Transverse colon (tissue), 4 donors: ENCODE data around the gene KLK8. TPM values are rescaled to one million over a fixed set of nuclear protein-coding genes. Genes with fewer than 3 reads are reported as not detected.

ENCODE experiments used
- DNase-seq: peaks from one replicate; pipeline ENCODE4 v3.0.0-alpha.2; 2019
- H3K27ac ChIP-seq, 4 donors: fragments of 200-600 bp; sonication (generic); 2 replicates each; pipeline ENCODE4 v1.5.1; 2016 to 2018; ENCODE audit warnings: inconsistent platforms in 4 of 4
- H3K27me3 ChIP-seq: fragments of 200-600 bp; sonication (generic); 2 replicates; pipeline ENCODE4 v1.5.1; 2017; ENCODE audit warnings: inconsistent platforms
- H3K36me3 ChIP-seq, 4 donors: fragments of 200-600 bp; sonication (generic); 2 replicates each; pipeline ENCODE4 v1.5.1; 2017 to 2019; ENCODE audit warnings: inconsistent platforms in 4 of 4
- H3K4me1 ChIP-seq, 4 donors: fragments of 200-600 bp; sonication (generic); 2 replicates each; pipeline ENCODE4 v1.5.1; 2017 to 2020; ENCODE audit warnings: inconsistent platforms in 4 of 4
- H3K4me3 ChIP-seq, 4 donors: fragments of 200-600 bp; sonication (generic); 1 replicate in 1 of 4; 2 replicates in 3 of 4; pipeline versions ENCODE4 v1.5.1 to v1.6.1; 2017 to 2019; ENCODE audit warnings: inconsistent platforms in 4 of 4
- H3K9me3 ChIP-seq, 2 donors: fragments of 200-600 bp; sonication (generic); 2 replicates each; pipeline ENCODE4 v1.5.1; 2017 to 2019; ENCODE audit warnings: inconsistent platforms in 2 of 2
- EP300 ChIP-seq: sonication (generic); formaldehyde crosslinking; IDR thresholded peaks from one replicate; pipeline ENCODE4 v1.6.1; 2017; ENCODE audit warnings: antibody characterized with exemption, low read depth
- POLR2A ChIP-seq: fragments of 450-650 bp; IDR thresholded peaks from one replicate; pipeline ENCODE4 v1.6.1; 2016; ENCODE audit warnings: antibody characterized with exemption, mild to moderate bottlenecking, moderate library complexity
- POLR2AphosphoS5 ChIP-seq, 3 donors: sonication (generic); formaldehyde crosslinking; IDR thresholded peaks; one replicate each; pipeline ENCODE4 v1.6.1; 2016; ENCODE audit warnings: antibody characterized with exemption in 3 of 3
- WGBS, 2 donors: methylation state at CpG; one replicate each; pipeline ENCODE4 v1.1.5; 2018; ENCODE audit warnings: low coverage in 1 of 2; 5-methylcytosine and 5-hydroxymethylcytosine counted together
- in situ Hi-C, 4 donors: fragments of 200-750 bp; cut with MboI; loops; one replicate each; pipeline versions ENCODE4 v1.15.0 to v1.15.1; 2017; ENCODE audit warnings: low sequenced_read_pairs in 3 of 4, low pct_ligation_motif_present in 1 of 4, low pct_unique_long_range_greater_than_20kb in 1 of 4
- intact Hi-C: fragments of 100-400 bp; cut with DNase I; formaldehyde crosslinking; loops from one replicate; pipeline ENCODE4 v1.15.1; 2023; ENCODE audit warnings: low total_unique reads
- total RNA-seq, 4 donors: library from RNA; depleted of rRNA; stranded (reverse); fragments of >200 nt; gene quantifications; one replicate each; pipeline ENCODE4 v1.1.0, GENCODE V29; 2016
- TF ChIP-seq, protein P1 (sequence below), 5 experiments: fragments of 200-600 bp in 3 of 5; fragments of 450-650 bp in 2 of 5; sonication (generic) in 3 of 5; IDR thresholded peaks; 1 replicate in 2 of 5; 2 replicates in 3 of 5; pipeline ENCODE4 v1.5.1; 2016 to 2017; ENCODE audit warnings: antibody characterized with exemption in 5 of 5, inconsistent platforms in 3 of 5, mild to moderate bottlenecking in 2 of 5, moderate library complexity in 1 of 5

The KLK8 gene
- total RNA-seq, 4 donors from 2014 or later: not detected

DNA sequence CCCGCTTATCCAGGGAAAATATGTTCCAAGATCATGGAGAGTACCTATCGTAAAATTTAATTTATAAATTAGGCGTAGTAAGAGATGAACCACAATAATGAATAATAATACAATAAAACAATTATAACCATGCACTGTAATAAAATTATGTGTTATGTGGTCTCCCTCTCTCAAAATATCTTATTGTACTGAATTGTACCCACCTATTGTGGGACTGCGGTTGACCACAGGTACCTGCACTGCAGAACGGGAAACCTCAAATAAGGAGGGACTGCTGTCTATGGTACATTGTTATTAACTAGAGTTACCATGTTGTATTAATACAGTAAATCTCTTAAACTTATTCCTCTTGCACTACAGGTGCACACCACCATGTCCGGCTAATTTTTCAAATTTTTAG lies 38.7 kb upstream of the KLK8 start:
- Histone ChIP-seq H3K36me3 (no peaks in the 10 kb centered on the region), H3K27ac (no peak overlapping the region), H3K4me1 (no peaks in the 10 kb centered on the region), H3K9me3 (no peaks in the 10 kb centered on the region), H3K27me3 (no peaks in the 10 kb centered on the region), H3K4me3 (no peak overlapping the region)
- intact Hi-C loops (no loop called here), in situ Hi-C loops (no loop called here)
- TF ChIP-seq POLR2AphosphoS5 (IDR thresholded peaks at IDR 0.05) (no peak), POLR2A (no peak), EP300 (no peak)
- TF ChIP-seq, protein P1, sequence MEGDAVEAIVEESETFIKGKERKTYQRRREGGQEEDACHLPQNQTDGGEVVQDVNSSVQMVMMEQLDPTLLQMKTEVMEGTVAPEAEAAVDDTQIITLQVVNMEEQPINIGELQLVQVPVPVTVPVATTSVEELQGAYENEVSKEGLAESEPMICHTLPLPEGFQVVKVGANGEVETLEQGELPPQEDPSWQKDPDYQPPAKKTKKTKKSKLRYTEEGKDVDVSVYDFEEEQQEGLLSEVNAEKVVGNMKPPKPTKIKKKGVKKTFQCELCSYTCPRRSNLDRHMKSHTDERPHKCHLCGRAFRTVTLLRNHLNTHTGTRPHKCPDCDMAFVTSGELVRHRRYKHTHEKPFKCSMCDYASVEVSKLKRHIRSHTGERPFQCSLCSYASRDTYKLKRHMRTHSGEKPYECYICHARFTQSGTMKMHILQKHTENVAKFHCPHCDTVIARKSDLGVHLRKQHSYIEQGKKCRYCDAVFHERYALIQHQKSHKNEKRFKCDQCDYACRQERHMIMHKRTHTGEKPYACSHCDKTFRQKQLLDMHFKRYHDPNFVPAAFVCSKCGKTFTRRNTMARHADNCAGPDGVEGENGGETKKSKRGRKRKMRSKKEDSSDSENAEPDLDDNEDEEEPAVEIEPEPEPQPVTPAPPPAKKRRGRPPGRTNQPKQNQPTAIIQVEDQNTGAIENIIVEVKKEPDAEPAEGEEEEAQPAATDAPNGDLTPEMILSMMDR (IDR thresholded peaks at IDR 0.05): no peak
- DNase-seq: no peak
- 83 to 84% methylated on average over 5 to 6 of the region's 6 CpGs for WGBS, 2 donors

DNA sequence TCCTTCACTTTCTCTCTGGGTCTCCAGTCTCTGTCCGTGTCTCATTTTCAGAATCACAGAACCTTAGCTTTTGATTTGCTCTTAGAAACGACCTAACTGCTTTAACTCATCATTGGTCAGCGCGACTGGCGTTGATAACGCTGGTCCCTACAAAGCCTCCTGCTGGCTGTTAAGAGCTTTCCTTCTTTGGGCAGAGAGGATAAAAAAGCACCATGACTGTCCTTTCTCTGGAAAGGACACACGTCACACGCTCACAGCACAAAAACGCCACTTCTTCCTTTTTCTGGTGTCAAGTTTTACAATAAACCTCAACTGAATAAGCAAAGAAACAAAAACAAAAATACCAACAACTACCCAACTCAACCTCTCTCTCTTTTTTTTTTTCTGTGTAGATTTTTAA lies 35.1 kb upstream of the KLK8 start:
- TF ChIP-seq, protein P1 (IDR thresholded peaks at IDR 0.05): no peak
- TF ChIP-seq POLR2AphosphoS5 (IDR thresholded peaks at IDR 0.05): no peak
- TF ChIP-seq POLR2A: no peak
- TF ChIP-seq EP300: no peak

DNA sequence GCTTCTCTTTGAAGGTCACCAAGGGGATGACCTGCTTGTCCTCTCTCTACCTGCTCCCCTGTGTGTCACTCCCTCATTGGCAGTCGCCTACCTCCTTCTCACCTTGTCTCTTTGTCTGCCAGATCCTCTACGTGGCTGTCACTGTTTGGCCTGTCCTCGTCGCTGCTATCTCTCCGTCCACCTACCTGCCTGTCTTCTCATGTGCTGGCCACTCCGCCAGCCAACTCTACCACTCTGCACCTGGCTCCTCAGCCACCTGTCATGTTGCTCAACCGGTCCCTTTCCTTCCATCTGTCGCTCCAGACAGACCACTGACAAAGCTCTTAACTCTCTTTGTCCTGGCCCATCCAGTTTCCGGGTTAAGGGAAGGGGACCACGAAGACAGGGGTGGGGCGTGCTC lies 33.3 kb upstream of the KLK8 start, which contains the start of gene KLK12:
KLK12 (minus strand) TSS at position 299 of the 400 bp plus-strand sequence. CDS start 381 bp downstream, outside the sequence.
- H3K4me1 ChIP-seq: no peaks in the 10 kb centered on the region
- no peaks in the 10 kb centered on the region for H3K9me3 ChIP-seq
- no peak within 1 kb of the TSS for H3K27ac ChIP-seq
- no peak within 1 kb of the TSS for H3K4me3 ChIP-seq
- DNase-seq: no peak
- in situ Hi-C loops: no loop called here
- 24 to 34% methylated on average over 4 to 11 of the region's 11 CpGs for WGBS, 2 donors
- TF ChIP-seq POLR2A: no peak
- intact Hi-C loops: loop anchor here (1.0 kb wide), 1 partner anchor 38 kb away; no protein-coding TSS in a partner anchor
- no peaks in the 10 kb centered on the region for H3K36me3 ChIP-seq
- no peaks in the 10 kb centered on the region for H3K27me3 ChIP-seq

More for the DNA sequence above, 35.1 kb upstream of the KLK8 start:
- intact Hi-C loops: no loop called here
- in situ Hi-C loops: no loop called here
- no peaks in the 10 kb centered on the region for H3K9me3 ChIP-seq
- WGBS, 2 donors: 43 to 50% methylated on average over 9 of the region's 9 CpGs
- H3K4me1 ChIP-seq: no peaks in the 10 kb centered on the region
- no peaks in the 10 kb centered on the region for H3K27me3 ChIP-seq
- no peak overlapping the region for H3K4me3 ChIP-seq
- H3K36me3 ChIP-seq: no peaks in the 10 kb centered on the region
- no peak for DNase-seq
- H3K27ac ChIP-seq: no peak overlapping the region

DNA sequence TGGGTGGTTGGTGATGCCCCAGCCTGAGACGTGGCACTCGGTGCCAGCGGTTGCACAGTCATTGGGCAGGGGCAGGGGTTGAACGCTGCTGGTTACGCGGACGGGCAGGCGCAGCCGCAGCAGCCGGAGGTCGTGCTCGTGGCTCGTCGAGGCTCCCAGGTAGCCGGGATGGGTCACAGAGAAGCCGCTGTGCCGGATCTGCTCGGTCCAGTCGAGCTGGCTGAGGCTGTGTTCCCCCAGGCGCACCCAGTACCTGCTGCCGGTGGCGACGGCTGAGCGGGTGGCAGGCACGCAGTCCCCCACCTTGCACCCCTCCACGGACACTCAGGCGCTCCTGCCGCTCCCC lies 30.4 kb upstream of the KLK8 start:
- Histone ChIP-seq H3K4me3 (no peak overlapping the region), H3K4me1 (no peaks in the 10 kb centered on the region), H3K36me3 (no peaks in the 10 kb centered on the region), H3K27ac (no peak overlapping the region), H3K27me3 (peaks cover 20% of the 10 kb centered on the region), H3K9me3 (no peaks in the 10 kb centered on the region)
- in situ Hi-C loops: no loop called here
- no peak for TF ChIP-seq EP300
- TF ChIP-seq POLR2AphosphoS5 (IDR thresholded peaks at IDR 0.05): no peak
- TF ChIP-seq, protein P1 (IDR thresholded peaks at IDR 0.05): no peak
- TF ChIP-seq POLR2A: no peak
- WGBS, 2 donors: 94 to 100% methylated on average over 4 to 18 of the region's 28 CpGs
- no peak for DNase-seq
- intact Hi-C loops: no loop called here

DNA sequence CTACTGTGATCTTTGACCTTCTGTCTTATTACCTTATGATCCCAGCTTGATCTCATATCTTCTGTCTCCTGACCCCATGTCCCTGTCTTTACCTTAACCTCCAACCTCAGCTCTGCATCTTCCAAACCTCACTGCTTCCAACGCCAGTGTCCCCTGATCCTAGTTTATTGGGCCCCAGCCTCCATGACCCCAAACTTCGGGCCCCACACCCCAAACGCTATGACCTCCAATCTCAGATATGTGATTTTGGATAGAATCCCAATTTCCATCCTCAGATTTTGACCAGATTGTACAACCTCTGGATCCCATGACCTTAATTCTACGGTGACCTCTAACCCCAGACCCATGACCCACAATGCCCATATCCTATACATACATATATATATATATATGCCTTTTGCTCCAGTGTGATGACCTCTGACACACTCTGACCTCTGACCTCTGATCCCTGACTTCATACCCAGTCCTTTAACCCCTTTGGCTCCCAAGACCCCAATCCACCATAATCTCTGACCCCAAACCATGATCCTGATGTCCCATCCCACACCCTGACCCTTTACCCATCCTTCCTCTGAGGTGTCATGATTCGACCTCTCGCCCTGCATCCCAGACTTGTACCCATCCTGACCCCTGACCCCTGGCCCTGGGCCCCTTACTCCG lies 29.9 kb upstream of the KLK8 start:
- Histone ChIP-seq H3K9me3 (no peaks in the 10 kb centered on the region), H3K27me3 (peaks cover 25% of the 10 kb centered on the region), H3K4me3 (no peak overlapping the region), H3K36me3 (no peaks in the 10 kb centered on the region), H3K27ac (no peak overlapping the region), H3K4me1 (no peaks in the 10 kb centered on the region)
- in situ Hi-C loops: no loop called here
- DNase-seq: no peak
- TF ChIP-seq EP300 (no peak), POLR2AphosphoS5 (IDR thresholded peaks at IDR 0.05) (no peak), POLR2A (no peak)
- TF ChIP-seq, protein P1 (IDR thresholded peaks at IDR 0.05): no peak
- WGBS, 2 donors: 81 to 82% methylated on average over 5 to 7 of the region's 7 CpGs
- intact Hi-C loops: no loop called here
